D341Med (cell line): Measurements from ENCODE around the gene USP13.
A peak's percentile ranks its signal among the peaks of the same experiment; 100 is the strongest.
"Not testable (repeated sequence)": the region's sequence is repeated elsewhere in the genome, so short reads cannot be mapped to it uniquely, and the experiment has no call there.

ENCODE experiments used
- DNase-seq: peaks from one replicate; pipeline ENCODE4 v3.0.0; 2012; ENCODE audit warnings: low spot score

The USP13 gene

GRCh38 chr3:179734497-179735281, 81.8 kb downstream of the USP13 start:
- DNase-seq, result no peak

DNA sequence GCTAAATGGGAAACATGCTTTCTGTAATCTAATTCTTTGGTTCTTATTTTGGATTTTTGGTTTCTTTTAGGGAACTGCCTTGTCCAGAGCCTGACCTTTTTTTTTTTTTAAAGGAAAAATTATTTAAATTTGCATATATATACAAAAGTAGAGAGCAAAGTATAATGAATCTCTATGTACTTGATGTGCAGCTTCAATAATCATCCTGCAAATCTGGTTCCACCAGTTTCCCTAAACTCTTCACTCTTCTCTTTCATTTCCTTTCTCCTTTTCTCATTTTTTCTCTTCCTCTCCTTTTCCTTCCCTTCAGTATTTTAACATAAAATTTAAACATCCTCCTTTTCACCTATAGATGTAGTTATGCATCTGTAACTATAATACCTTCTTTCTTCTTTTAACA, 82.5 kb downstream of the USP13 start:
- no peak for DNase-seq

DNA sequence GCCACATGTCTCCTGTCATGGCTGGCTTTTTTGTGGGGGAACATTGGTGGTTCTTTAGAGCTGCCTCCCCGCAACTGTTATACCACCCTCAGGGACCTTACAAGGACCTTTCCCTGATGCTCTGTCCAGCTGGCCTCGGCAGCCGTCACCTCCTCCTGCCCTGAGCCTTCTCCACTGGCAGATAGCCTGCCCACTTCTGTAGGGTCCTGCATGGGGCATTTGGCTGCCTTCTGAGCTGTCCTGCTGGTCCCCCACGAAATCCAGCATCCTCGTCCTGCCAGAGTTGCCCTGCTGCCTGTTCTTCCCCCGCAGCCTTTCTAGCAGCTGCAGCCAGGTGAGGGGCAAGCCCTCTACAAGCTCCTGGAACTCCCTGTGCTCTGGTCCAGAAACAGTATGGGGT, 86.2 kb downstream of the USP13 start:
- no peak for DNase-seq

- no peak for DNase-seq
Measured at GRCh38 chr3:179739816-179740594, 87.2 kb downstream of the USP13 start.

- DNase-seq, result no peak
Measured at GRCh38 chr3:179743913-179744312, 91.1 kb downstream of the USP13 start.

DNA sequence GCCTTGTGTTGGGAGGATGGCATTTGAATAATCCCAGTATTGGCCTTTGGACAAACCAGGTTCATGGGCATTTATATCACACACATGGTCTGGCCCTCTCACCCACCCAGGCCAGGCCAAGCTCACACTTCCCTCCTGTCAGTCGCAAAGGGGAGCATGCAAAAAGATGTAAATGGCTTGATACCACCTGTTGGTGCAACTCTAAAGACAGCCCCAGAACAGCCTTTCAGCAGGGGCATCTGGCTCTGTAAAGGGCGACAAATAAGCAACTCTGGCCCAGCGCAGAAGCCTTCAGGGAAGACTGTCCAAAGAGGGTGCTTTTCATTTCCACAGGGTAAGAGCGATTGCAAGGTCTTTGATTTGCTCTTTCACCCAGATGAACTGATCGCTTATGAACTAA, 91.8 kb downstream of the USP13 start:
- DNase-seq, result no peak

GRCh38 chr3:179745079-179745478, 92.2 kb downstream of the USP13 start:
- no peak for DNase-seq

- DNase-seq, result no peak
Measured at GRCh38 chr3:179745716-179746115, 92.9 kb downstream of the USP13 start.

GRCh38 chr3:179750720-179751328, 98.0 kb downstream of the USP13 start:
- peak; percentile 61 for DNase-seq

- DNase-seq, result no peak
Measured at GRCh38 chr3:179760944-179761343, 108.1 kb downstream of the USP13 start.

DNA sequence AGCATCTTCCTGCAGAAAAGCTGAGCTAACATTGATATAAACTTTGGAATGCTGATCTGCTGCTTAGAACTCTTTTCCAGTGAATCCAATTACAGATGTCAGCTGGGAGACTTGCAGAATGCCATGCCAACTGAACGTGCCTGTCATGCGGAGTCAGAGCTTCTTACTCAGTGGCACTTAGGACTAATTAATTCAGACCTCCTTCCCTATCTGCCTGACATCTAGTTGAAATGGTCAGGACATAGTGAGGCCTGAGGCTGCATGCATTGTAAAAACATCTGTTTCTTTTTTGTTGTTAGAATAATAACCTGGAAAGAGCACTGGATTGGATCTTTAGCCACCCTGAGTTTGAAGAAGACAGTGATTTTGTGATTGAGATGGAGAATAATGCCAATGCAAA, 112.6 kb downstream of the USP13 start:
- no peak for DNase-seq

- DNase-seq, result no peak
Measured at GRCh38 chr3:179766416-179767133, 113.7 kb downstream of the USP13 start.

DNA sequence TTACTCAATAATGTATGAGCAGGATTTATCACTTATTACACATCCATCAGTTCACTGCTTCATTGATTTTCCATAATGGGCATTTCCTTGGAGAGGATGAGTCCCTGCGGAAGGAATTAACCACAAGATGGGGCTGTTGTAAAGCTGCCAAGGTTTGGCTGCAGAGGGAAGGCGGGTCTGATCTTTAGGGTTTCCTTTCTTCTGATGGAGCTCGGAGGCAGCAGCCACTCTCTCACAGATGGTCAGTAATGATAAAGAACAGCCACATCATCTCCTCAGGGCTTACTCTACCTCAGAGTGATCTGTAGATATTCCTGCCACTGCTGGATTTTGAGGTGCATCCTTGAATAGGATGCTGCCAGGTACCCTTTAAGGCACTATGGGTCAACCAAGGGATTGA, 115.2 kb downstream of the USP13 start:
- DNase-seq, result peak; percentile 83

GRCh38 chr3:179769411-179770247, 116.8 kb downstream of the USP13 start:
- DNase-seq, result no peak

DNA sequence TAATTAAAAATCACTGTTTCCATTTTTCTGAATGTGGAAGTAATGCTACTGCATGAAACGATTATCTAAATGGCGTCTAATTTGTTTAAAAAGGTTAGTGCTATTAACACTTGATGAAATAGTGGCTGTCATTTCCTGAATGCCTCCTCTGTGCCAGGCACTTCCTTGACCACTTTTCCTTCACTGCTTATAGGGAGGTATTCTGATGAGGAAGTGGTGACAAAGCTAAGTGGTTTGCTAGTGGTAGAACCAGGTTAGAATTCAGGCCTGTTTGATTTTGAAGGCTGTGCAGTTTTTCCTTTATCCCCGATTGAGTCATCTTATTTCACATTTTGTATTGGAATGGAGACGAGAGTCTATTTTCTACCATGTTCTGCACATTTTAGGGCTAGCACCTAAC, 119.0 kb downstream of the USP13 start:
- DNase-seq, result no peak

DNA sequence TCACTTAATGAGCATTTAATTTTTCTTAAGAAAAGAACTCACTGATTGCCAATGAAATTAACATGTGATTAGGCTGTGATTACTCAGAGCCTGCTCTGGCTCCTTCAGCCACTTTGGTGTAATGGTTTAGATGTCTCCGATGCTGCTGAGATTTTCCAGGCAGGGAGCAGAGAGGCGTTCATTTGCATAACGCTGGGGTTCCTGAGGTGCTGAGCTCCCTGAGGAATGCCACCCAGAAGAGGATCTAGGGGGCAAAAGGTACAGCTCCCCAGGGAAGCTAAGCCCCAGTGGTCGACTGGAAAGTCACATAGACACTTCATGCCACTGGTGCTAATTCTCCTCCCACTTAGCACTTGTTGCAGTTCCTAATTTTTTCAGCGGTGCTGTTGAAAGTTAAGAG, 119.5 kb downstream of the USP13 start:
- no peak for DNase-seq

GRCh38 chr3:179775416-179776122, 122.7 kb downstream of the USP13 start:
- DNase-seq, result no peak

DNA sequence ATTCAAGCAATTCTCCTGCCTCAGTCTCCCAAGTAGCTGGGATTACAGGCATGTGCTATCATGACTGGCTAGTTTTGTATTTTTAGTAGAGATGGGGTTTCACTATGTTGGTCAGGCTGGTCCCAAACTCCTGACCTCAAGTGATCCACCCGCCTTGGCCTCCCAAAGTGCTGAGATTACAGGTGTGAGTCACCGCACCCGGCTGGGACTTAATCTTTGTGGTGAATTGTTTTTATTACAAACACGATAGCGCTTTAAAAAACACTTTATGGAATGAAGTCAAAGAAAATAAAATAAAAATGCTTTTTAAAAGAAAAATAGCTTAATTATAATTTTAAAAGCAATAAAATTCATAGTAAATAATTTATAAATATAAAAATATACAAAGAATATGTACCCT, 130.0 kb downstream of the USP13 start:
- DNase-seq, result not testable (repeated sequence)

GRCh38 chr3:179788996-179789395, 136.2 kb downstream of the USP13 start:
- DNase-seq, result no peak

GRCh38 chr3:179791793-179792192, 139.0 kb downstream of the USP13 start:
- no peak for DNase-seq

- no peak for DNase-seq
Measured at GRCh38 chr3:179794355-179794754, 141.5 kb downstream of the USP13 start.
